Lower leg skin (tissue), 3 donors: ENCODE measurements around the gene STAC2.

Experiments
- POLR2A ChIP-seq, 2 donors: fragments of 450-650 bp; IDR thresholded peaks; one replicate each; pipeline ENCODE4 v1.6.1; 2016 to 2017; ENCODE audit warnings: antibody characterized with exemption in 2 of 2, mild to moderate bottlenecking in 1 of 2, moderate library complexity in 1 of 2
- TF ChIP-seq, protein P1 (sequence below), 3 donors: fragments of 450-650 bp; IDR thresholded peaks; one replicate each; pipeline ENCODE4 v1.5.1; 2016; ENCODE audit warnings: antibody characterized with exemption in 3 of 3, mild to moderate bottlenecking in 3 of 3, moderate library complexity in 2 of 3

DNA sequence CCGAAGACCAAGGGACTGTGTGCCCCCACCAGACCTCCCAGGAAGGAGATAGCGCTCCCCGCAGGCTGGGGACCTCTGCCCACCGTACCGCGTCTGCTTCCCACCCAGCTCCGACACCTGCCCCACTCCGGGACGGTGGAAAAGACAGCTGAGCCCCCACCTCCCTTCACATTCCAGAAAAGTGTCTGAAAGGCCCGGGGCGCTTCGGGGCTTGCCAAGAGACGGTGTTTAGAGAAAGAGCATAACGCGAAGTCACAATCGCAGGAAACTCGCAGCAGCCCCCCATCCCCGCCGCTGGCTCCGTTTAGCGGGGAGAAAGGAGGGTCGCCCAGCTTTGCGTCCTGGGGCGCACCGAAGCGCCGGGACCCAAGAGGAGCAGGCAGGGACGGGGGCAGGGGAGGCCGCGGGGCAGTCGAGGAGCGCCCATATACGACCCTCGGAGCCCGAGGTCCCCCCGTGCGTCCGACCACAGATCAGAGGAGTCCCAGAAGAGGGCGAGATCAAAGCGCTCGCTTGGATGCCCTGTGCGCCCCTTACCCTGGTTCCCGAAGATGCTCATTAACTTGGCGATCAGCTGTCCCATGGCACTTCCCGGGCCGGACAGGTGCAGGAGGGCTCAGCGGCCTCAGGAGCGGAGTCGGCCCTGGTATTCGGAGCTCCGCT is 60.4 kb downstream of the STAC2 start:
- TF ChIP-seq POLR2A (IDR thresholded peaks at IDR 0.05), result no peak
- TF ChIP-seq, protein P1, sequence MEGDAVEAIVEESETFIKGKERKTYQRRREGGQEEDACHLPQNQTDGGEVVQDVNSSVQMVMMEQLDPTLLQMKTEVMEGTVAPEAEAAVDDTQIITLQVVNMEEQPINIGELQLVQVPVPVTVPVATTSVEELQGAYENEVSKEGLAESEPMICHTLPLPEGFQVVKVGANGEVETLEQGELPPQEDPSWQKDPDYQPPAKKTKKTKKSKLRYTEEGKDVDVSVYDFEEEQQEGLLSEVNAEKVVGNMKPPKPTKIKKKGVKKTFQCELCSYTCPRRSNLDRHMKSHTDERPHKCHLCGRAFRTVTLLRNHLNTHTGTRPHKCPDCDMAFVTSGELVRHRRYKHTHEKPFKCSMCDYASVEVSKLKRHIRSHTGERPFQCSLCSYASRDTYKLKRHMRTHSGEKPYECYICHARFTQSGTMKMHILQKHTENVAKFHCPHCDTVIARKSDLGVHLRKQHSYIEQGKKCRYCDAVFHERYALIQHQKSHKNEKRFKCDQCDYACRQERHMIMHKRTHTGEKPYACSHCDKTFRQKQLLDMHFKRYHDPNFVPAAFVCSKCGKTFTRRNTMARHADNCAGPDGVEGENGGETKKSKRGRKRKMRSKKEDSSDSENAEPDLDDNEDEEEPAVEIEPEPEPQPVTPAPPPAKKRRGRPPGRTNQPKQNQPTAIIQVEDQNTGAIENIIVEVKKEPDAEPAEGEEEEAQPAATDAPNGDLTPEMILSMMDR (IDR thresholded peaks at IDR 0.05), result no peak
